Right lobe of liver (tissue), 6 donors: ENCODE measurements around the gene SEMG2. TPM values are rescaled to one million over a fixed set of nuclear protein-coding genes. Genes with fewer than 3 reads are reported as not detected.

Experiments
- ATAC-seq, 4 donors: fragments of 200-7000 bp; cut with Tn5 transposase; one replicate each; pipeline ENCODE4 v1.9.1; 2020; ENCODE audit warnings: mild to moderate bottlenecking in 4 of 4, moderate library complexity in 4 of 4
- DNase-seq, 3 donors: peaks; one replicate each; pipeline ENCODE4 v3.0.0-alpha.2; 2020
- H3K27ac ChIP-seq, 3 donors: fragments of 200-600 bp; one replicate each; pipeline ENCODE4 v1.8.0; 2022
- H3K27me3 ChIP-seq, 2 donors: fragments of 200-600 bp; one replicate each; pipeline ENCODE4 v1.8.0; 2022
- H3K36me3 ChIP-seq, 4 donors: fragments of 200-600 bp; sonication (generic) in 1 of 4; one replicate each; pipeline versions ENCODE4 v1.5.1 to v1.8.0; 2017 to 2022; ENCODE audit warnings: control low read depth in 1 of 4
- H3K4me1 ChIP-seq, 4 donors: fragments of 200-600 bp; sonication (generic) in 1 of 4; one replicate each; pipeline versions ENCODE4 v1.5.1 to v1.8.0; 2017 to 2022; ENCODE audit warnings: control low read depth in 1 of 4
- H3K4me3 ChIP-seq, 3 donors: fragments of 200-600 bp; one replicate each; pipeline ENCODE4 v1.8.0; 2022
- H3K9me3 ChIP-seq, 4 donors: fragments of 200-600 bp; sonication (generic) in 1 of 4; one replicate each; pipeline versions ENCODE4 v1.5.1 to v1.8.0; 2017 to 2022; ENCODE audit warnings: control low read depth in 1 of 4
- POLR2A ChIP-seq: fragments of 450-650 bp; IDR thresholded peaks from one replicate; pipeline ENCODE4 v1.6.1; 2017; ENCODE audit warnings: antibody characterized with exemption, mild to moderate bottlenecking
- WGBS: methylation state at CpG from one replicate; pipeline ENCODE4 v1.1.6; 2018; ENCODE audit warnings: low coverage, low lambda C conversion rate; ENCODE audit not compliant: insufficient coverage; ENCODE audit errors: missing lambda C conversion rate; 5-methylcytosine and 5-hydroxymethylcytosine counted together
- intact Hi-C, 2 donors: fragments of 100-400 bp; cut with DNase I; formaldehyde crosslinking; loops; one replicate each; pipeline versions ENCODE4 v1.11.2 to v1.14.1; 2022
- total RNA-seq, 6 experiments: library from RNA; depleted of rRNA in 2 of 6; stranded (reverse); fragments of >200 nt in 2 of 6; fragmentation: NEBNext Ultra II Directional in 3 of 6; extraction: Animal tissue kit (Norgen Biotek cat#: 25700) in 3 of 6; gene quantifications; one replicate each; pipeline versions ENCODE4 v1.1.0 to v1.2.4, GENCODE V29; 2016 to 2023
- TF ChIP-seq, protein P1 (sequence below), 4 donors: fragments of 200-600 bp in 3 of 4; fragments of 450-650 bp in 1 of 4; IDR thresholded peaks; one replicate each; pipeline versions ENCODE4 v1.5.1 to v1.8.0; 2016 to 2022; ENCODE audit warnings: antibody characterized with exemption in 4 of 4, mild to moderate bottlenecking in 2 of 4
- donor health status: DM: no; HTN: yes; CAD: no.
- donor health status: DM: no; HTN: no; CAD: no.
- donor health status: DM: no; HTN: no; CAD: no.
- donor health status: DM: no; HTN: yes; CAD: no.
- donor health status: DM: no; HTN: yes; CAD: no.

Gene SEMG2
- total RNA-seq, 6 experiments from 2014 or later: not detected

DNA sequence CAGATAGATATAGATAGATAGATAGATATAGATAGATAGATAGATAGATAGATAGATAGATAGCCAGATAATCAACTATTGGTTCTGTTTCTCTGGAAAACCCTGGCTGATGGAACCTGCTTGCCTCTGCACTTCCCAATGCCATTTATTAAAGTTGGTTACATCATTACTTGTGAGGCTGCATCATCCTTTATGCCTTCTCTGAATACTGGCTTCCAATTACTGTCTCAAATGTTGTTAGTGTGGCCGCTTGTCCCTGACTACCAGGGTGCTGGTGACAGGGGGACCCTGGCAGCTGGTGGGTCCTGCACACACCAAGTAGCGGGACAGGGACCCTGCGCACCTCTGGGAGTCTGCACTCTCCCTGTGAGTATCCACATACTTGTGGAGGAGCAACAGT lies 37.1 kb downstream of the SEMG2 start:
- Histone ChIP-seq H3K4me1 (peaks cover 0 to 15% (median 7%) of the 10 kb centered on the region in 4 donors), H3K9me3 (no peaks in the 10 kb centered on the region), H3K36me3 (no peaks in the 10 kb centered on the region), H3K27ac (no peak overlapping the region), H3K27me3 (no peaks in the 10 kb centered on the region), H3K4me3 (no peak overlapping the region)
- intact Hi-C loops: no loop called here
- ATAC-seq (no peak), DNase-seq (no peak)
- WGBS: 74% methylated on average over 2 of the region's 3 CpGs
- TF ChIP-seq, protein P1, sequence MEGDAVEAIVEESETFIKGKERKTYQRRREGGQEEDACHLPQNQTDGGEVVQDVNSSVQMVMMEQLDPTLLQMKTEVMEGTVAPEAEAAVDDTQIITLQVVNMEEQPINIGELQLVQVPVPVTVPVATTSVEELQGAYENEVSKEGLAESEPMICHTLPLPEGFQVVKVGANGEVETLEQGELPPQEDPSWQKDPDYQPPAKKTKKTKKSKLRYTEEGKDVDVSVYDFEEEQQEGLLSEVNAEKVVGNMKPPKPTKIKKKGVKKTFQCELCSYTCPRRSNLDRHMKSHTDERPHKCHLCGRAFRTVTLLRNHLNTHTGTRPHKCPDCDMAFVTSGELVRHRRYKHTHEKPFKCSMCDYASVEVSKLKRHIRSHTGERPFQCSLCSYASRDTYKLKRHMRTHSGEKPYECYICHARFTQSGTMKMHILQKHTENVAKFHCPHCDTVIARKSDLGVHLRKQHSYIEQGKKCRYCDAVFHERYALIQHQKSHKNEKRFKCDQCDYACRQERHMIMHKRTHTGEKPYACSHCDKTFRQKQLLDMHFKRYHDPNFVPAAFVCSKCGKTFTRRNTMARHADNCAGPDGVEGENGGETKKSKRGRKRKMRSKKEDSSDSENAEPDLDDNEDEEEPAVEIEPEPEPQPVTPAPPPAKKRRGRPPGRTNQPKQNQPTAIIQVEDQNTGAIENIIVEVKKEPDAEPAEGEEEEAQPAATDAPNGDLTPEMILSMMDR (IDR thresholded peaks at IDR 0.05): no peak
- TF ChIP-seq POLR2A: no peak

DNA sequence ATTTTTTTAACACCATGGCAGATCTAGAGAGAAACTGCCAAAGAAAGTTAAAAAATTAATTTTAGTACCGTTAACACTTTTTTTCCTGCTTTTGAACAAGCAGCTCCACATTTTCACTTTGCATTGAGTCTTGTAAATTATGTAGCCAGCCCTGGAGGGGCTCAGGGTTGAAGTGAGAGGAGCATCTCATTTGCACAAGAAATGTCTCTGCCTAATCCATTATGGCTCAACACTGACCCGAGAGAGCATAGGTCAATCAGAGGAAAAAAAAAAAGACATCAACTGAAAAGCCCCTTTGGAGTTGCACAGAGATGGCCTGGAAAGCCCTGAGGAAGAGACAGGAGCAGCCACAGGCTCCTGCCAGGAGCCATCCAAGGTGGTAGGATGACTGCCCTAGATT lies 37.5 kb downstream of the SEMG2 start:
- TF ChIP-seq POLR2A: no peak
- TF ChIP-seq, protein P1 (IDR thresholded peaks at IDR 0.05): no peak
- 42% methylated on average over 2 of the region's 2 CpGs for WGBS
- intact Hi-C loops: no loop called here
- Histone ChIP-seq H3K27me3 (no peaks in the 10 kb centered on the region), H3K4me1 (peaks cover 0 to 15% (median 7%) of the 10 kb centered on the region in 4 donors), H3K36me3 (no peaks in the 10 kb centered on the region), H3K9me3 (no peaks in the 10 kb centered on the region), H3K4me3 (no peak overlapping the region), H3K27ac (no peak overlapping the region)
- DNase-seq (no peak), ATAC-seq (no peak)

DNA sequence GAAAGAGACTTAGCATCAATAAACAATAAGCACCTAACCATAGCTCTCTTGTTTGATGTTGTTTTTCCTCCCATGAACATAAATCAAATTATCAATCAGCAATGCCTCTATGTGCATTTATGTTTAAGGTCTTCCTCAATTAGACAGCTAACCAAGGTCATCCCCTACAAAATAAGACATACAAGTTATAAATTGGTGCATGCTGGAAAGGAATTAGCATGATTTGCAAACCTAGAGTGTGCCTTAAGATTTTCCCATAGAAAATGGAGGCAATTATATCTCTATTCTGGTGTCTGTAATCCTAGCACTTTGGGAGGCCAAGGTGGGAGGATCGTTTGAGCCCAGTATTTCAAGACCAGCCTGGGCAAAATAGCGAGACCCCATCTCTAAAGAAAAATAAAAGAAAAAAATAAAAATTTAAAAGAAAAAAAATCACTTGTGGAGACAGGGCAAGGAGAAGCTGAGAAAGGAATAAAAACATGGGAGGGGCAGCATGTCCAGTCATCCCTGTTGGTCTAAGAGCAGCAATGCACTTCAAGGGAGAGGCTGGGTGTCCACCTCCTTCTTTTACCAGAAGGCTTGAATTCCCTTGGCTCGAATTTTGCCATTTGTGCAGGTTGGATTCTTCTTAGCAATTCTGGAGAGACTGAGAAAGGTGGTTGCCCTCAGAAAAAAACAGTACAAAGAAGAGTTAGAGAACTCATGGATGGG lies 42.5 kb downstream of the SEMG2 start:
- Histone ChIP-seq H3K4me3 (no peak overlapping the region), H3K4me1 (no peaks in the 10 kb centered on the region), H3K27ac (no peak overlapping the region), H3K27me3 (no peaks in the 10 kb centered on the region), H3K9me3 (no peaks in the 10 kb centered on the region), H3K36me3 (no peaks in the 10 kb centered on the region)
- no peak for TF ChIP-seq POLR2A
- TF ChIP-seq, protein P1 (IDR thresholded peaks at IDR 0.05): no peak
- intact Hi-C loops: no loop called here
- DNase-seq: no peak
- 37% methylated on average over 3 of the region's 3 CpGs for WGBS
- no peak for ATAC-seq

DNA sequence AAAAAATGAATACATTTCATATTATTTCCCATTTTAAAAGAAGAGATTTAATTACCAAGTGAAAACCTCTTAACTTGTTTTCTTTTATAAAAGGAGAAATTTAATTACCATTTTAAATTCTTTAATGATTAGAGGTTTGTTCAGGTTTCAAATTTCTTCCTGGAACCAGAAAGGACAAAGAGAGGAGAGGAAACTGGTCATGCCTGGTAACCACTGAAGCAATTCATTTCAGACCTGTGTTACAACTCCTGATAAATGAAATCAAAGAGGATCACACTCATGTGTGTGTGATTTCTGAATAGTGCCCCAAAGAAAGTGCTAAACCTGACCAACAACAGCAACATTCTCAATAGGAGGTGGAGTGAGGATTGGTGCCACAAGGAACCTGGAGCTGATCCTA lies 45.8 kb downstream of the SEMG2 start:
- no peaks in the 10 kb centered on the region for H3K9me3 ChIP-seq
- H3K4me3 ChIP-seq: no peak overlapping the region
- H3K36me3 ChIP-seq: no peaks in the 10 kb centered on the region
- no peaks in the 10 kb centered on the region for H3K4me1 ChIP-seq
- no peak for ATAC-seq
- no peaks in the 10 kb centered on the region for H3K27me3 ChIP-seq
- DNase-seq: no peak
- TF ChIP-seq, protein P1 (IDR thresholded peaks at IDR 0.05): no peak
- TF ChIP-seq POLR2A: no peak
- intact Hi-C loops: no loop called here
- H3K27ac ChIP-seq: no peak overlapping the region

DNA sequence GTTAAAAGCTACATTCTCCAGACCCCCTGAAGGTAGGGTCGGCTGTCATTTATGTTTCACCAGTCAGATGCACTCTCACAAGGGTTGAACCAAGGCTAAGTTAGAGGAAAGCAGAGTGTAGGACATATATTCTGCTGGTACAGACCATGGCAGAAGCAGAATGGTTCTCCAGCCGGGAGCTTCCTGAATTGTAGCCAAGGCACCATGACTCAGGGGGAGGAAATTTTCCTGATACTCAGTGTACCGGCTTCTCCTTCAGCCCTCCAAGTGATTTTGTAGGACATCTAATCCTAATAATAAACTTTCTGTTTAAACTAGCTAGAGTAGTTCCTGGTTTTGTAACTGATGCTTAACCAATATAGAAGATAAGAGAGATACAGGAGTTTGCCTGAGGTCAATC lies 47.4 kb downstream of the SEMG2 start:
- 75% methylated on average over 3 of the region's 3 CpGs for WGBS
- DNase-seq (no peak), ATAC-seq (no peak)
- H3K27me3 ChIP-seq: no peaks in the 10 kb centered on the region
- H3K27ac ChIP-seq: no peak overlapping the region
- H3K4me1 ChIP-seq: no peaks in the 10 kb centered on the region
- H3K4me3 ChIP-seq: no peak overlapping the region
- H3K9me3 ChIP-seq: no peaks in the 10 kb centered on the region
- TF ChIP-seq POLR2A: no peak
- TF ChIP-seq, protein P1 (IDR thresholded peaks at IDR 0.05): no peak
- H3K36me3 ChIP-seq: no peaks in the 10 kb centered on the region
- intact Hi-C loops: no loop called here
